Measurements from ENCODE around the gene ESPNL. TPM values are rescaled to one million over a fixed set of nuclear protein-coding genes. Genes with fewer than 3 reads are reported as not detected.

Gene ESPNL
- total and polyA plus RNA-seq, 4 donors = 0.08 to 0.59 (median 0.35) TPM

- Histone ChIP-seq H3K27me3 (ENCODE audit: control insufficient read depth in 4 of 4, insufficient read depth in 4 of 4, low read length in 3 of 4) (no peaks in the 10 kb centered on the region), H3K9ac (ENCODE audit: low read depth in 1 of 2, low read length in 2 of 2) (no peak overlapping the region), H3K4me1 (ENCODE audit: control insufficient read depth in 4 of 4, insufficient read depth in 4 of 4, low read length in 3 of 4) (peaks cover 7 to 14% (median 11%) of the 10 kb centered on the region in 4 donors), H3K27ac (ENCODE audit: low read depth in 1 of 2, low read length in 2 of 2) (no peak overlapping the region), H3K9me3 (ENCODE audit: control insufficient read depth in 4 of 4, low read length in 3 of 4) (no peaks in the 10 kb centered on the region), H3K4me3 (ENCODE audit: low read depth in 1 of 3, low read length in 3 of 3) (no peak overlapping the region), H3K36me3 (ENCODE audit: control insufficient read depth in 4 of 4, insufficient read depth in 3 of 4, low read depth in 1 of 4, low read length in 3 of 4) (peaks cover 0 to 66% (median 35%) of the 10 kb centered on the region in 4 donors)
- TF ChIP-seq GABPA (IDR thresholded peaks at IDR 0.05 in 1 of 2, conservative IDR thresholded peaks at IDR 0.05 in 1 of 2) = no peak
- no peak for TF ChIP-seq TAF1 (conservative IDR thresholded peaks at IDR 0.05)
- TF ChIP-seq RAD21 (IDR thresholded peaks at IDR 0.05) = no peak
- TF ChIP-seq MAX (IDR thresholded peaks at IDR 0.05) = no peak
- no peak for TF ChIP-seq NR2F2 (IDR thresholded peaks at IDR 0.05)
- TF ChIP-seq HNF4G (IDR thresholded peaks at IDR 0.05) = no peak
- TF ChIP-seq FOXA1 (IDR thresholded peaks at IDR 0.05) = no peak
- no peak for TF ChIP-seq ZBTB33 (IDR thresholded peaks at IDR 0.05)
- no peak for TF ChIP-seq HNF4A (conservative IDR thresholded peaks at IDR 0.05)
- no peak for TF ChIP-seq JUND (IDR thresholded peaks at IDR 0.05)
- TF ChIP-seq, protein P1, sequence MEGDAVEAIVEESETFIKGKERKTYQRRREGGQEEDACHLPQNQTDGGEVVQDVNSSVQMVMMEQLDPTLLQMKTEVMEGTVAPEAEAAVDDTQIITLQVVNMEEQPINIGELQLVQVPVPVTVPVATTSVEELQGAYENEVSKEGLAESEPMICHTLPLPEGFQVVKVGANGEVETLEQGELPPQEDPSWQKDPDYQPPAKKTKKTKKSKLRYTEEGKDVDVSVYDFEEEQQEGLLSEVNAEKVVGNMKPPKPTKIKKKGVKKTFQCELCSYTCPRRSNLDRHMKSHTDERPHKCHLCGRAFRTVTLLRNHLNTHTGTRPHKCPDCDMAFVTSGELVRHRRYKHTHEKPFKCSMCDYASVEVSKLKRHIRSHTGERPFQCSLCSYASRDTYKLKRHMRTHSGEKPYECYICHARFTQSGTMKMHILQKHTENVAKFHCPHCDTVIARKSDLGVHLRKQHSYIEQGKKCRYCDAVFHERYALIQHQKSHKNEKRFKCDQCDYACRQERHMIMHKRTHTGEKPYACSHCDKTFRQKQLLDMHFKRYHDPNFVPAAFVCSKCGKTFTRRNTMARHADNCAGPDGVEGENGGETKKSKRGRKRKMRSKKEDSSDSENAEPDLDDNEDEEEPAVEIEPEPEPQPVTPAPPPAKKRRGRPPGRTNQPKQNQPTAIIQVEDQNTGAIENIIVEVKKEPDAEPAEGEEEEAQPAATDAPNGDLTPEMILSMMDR (IDR thresholded peaks at IDR 0.05; ENCODE audit: low read depth, low read length, missing input control) = no peak
- no peak for TF ChIP-seq RXRA (IDR thresholded peaks at IDR 0.05)
- TF ChIP-seq EGR1 (IDR thresholded peaks at IDR 0.05; ENCODE audit: low read depth in 2 of 2) = no peak
- no peak for TF ChIP-seq YY1 (IDR thresholded peaks at IDR 0.05)
- TF ChIP-seq ATF3 (IDR thresholded peaks at IDR 0.05) = no peak
- TF ChIP-seq, protein P2, sequence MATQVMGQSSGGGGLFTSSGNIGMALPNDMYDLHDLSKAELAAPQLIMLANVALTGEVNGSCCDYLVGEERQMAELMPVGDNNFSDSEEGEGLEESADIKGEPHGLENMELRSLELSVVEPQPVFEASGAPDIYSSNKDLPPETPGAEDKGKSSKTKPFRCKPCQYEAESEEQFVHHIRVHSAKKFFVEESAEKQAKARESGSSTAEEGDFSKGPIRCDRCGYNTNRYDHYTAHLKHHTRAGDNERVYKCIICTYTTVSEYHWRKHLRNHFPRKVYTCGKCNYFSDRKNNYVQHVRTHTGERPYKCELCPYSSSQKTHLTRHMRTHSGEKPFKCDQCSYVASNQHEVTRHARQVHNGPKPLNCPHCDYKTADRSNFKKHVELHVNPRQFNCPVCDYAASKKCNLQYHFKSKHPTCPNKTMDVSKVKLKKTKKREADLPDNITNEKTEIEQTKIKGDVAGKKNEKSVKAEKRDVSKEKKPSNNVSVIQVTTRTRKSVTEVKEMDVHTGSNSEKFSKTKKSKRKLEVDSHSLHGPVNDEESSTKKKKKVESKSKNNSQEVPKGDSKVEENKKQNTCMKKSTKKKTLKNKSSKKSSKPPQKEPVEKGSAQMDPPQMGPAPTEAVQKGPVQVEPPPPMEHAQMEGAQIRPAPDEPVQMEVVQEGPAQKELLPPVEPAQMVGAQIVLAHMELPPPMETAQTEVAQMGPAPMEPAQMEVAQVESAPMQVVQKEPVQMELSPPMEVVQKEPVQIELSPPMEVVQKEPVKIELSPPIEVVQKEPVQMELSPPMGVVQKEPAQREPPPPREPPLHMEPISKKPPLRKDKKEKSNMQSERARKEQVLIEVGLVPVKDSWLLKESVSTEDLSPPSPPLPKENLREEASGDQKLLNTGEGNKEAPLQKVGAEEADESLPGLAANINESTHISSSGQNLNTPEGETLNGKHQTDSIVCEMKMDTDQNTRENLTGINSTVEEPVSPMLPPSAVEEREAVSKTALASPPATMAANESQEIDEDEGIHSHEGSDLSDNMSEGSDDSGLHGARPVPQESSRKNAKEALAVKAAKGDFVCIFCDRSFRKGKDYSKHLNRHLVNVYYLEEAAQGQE (IDR thresholded peaks at IDR 0.05) = no peak
- no peak for TF ChIP-seq SP1 (IDR thresholded peaks at IDR 0.05)
- no peak for DNase-seq (ENCODE audit: low spot score)
- WGBS = 97% methylated on average over 8 of the region's 8 CpGs
Observed at GRCh38 chr2:238174291-238174690, 74.2 kb downstream of the ESPNL start.
